Muscle layer of duodenum (tissue), 2 donors: ENCODE results near the gene TXNIP.

ENCODE experiments used
- H3K27ac ChIP-seq: one replicate; pipeline ENCODE4 v1.7.0; 2013; ENCODE audit warnings: mild to moderate bottlenecking, low read length
- H3K27me3 ChIP-seq: one replicate; pipeline ENCODE4 v1.7.0; 2013; ENCODE audit warnings: low read depth, mild to moderate bottlenecking, control low read depth, low read length
- H3K36me3 ChIP-seq, 2 donors: one replicate each; pipeline ENCODE4 v1.7.0; 2013; ENCODE audit warnings: low read length in 2 of 2, control low read depth in 1 of 2, mild to moderate bottlenecking in 1 of 2; ENCODE audit not compliant: insufficient read depth in 2 of 2, control insufficient read depth in 1 of 2
- H3K4me1 ChIP-seq, 2 donors: one replicate each; pipeline ENCODE4 v1.7.0; 2013; ENCODE audit warnings: low read length in 2 of 2, mild to moderate bottlenecking in 2 of 2, control low read depth in 1 of 2, moderate library complexity in 1 of 2; ENCODE audit not compliant: insufficient read depth in 2 of 2, control insufficient read depth in 1 of 2
- H3K4me3 ChIP-seq, 2 donors: one replicate each; pipeline ENCODE4 v1.7.0; 2013; ENCODE audit warnings: low read length in 2 of 2, low read depth in 1 of 2, mild to moderate bottlenecking in 1 of 2
- H3K9me3 ChIP-seq, 2 donors: one replicate each; pipeline ENCODE4 v1.7.0; 2013; ENCODE audit warnings: low read length in 2 of 2, control low read depth in 1 of 2, mild to moderate bottlenecking in 1 of 2; ENCODE audit not compliant: control insufficient read depth in 1 of 2
- donor health status: healthy.

TXNIP gene

GRCh38 chr1:146007489-146008133 lies 11.2 kb upstream of the TXNIP start:
- Histone ChIP-seq H3K9me3 (no peaks in the 10 kb centered on the region), H3K4me1 (peaks cover 0 to 6% of the 10 kb centered on the region in 2 donors), H3K36me3 (no peaks in the 10 kb centered on the region), H3K4me3 (no peak overlapping the region), H3K27me3 (no peaks in the 10 kb centered on the region), H3K27ac (peak overlapping the region; percentile 93)

GRCh38 chr1:146001709-146002108 lies 5.3 kb upstream of the TXNIP start:
- H3K4me3 ChIP-seq: no peak overlapping the region
- H3K27me3 ChIP-seq: no peaks in the 10 kb centered on the region
- no peak overlapping the region for H3K27ac ChIP-seq
- H3K36me3 ChIP-seq: no peaks in the 10 kb centered on the region
- no peaks in the 10 kb centered on the region for H3K9me3 ChIP-seq
- H3K4me1 ChIP-seq: peaks cover 6 to 24% of the 10 kb centered on the region in 2 donors

GRCh38 chr1:145999321-146000024 lies 3.1 kb upstream of the TXNIP start:
- no peaks in the 10 kb centered on the region for H3K9me3 ChIP-seq
- peak overlapping the region; percentile 99 for H3K27ac ChIP-seq
- peaks cover 6 to 21% of the 10 kb centered on the region in 2 donors for H3K4me1 ChIP-seq
- H3K4me3 ChIP-seq: peak overlapping the region in 1 of 2 donors; percentile 100
- peaks cover 8 to 9% of the 10 kb centered on the region in 2 donors for H3K36me3 ChIP-seq
- no peaks in the 10 kb centered on the region for H3K27me3 ChIP-seq

GRCh38 chr1:145997718-145998023 lies 1.3 kb upstream of the TXNIP start:
- Histone ChIP-seq H3K27ac (peak overlapping the region; percentile 99), H3K4me1 (peaks cover 14 to 26% of the 10 kb centered on the region in 2 donors), H3K27me3 (no peaks in the 10 kb centered on the region), H3K9me3 (no peaks in the 10 kb centered on the region), H3K36me3 (peaks cover 26 to 27% of the 10 kb centered on the region in 2 donors), H3K4me3 (peak overlapping the region; percentile 99 to 100)

- H3K27me3 ChIP-seq: no peaks in the 10 kb centered on the region
- peak overlapping the region; percentile 99 to 100 for H3K4me3 ChIP-seq
- H3K4me1 ChIP-seq: peaks cover 14 to 30% of the 10 kb centered on the region in 2 donors
- H3K36me3 ChIP-seq: peaks cover 30% of the 10 kb centered on the region in 2 donors
- H3K9me3 ChIP-seq: no peaks in the 10 kb centered on the region
- H3K27ac ChIP-seq: peak overlapping the region; percentile 99
Observed at GRCh38 chr1:145997016-145997717, 788 bp upstream of the TXNIP start.

GRCh38 chr1:145995964-145996432 lies 381 bp downstream of the TXNIP start:
- Histone ChIP-seq H3K4me1 (peaks cover 14 to 30% of the 10 kb centered on the region in 2 donors), H3K27ac (peak overlapping the region; percentile 99), H3K36me3 (peaks cover 30% of the 10 kb centered on the region in 2 donors), H3K4me3 (peak overlapping the region; percentile 99 to 100), H3K27me3 (no peaks in the 10 kb centered on the region), H3K9me3 (no peaks in the 10 kb centered on the region)

GRCh38 chr1:145995148-145995881 lies 1.1 kb downstream of the TXNIP start:
- Histone ChIP-seq H3K4me1 (peaks cover 14 to 30% of the 10 kb centered on the region in 2 donors), H3K4me3 (peak overlapping the region; percentile 99 to 100), H3K36me3 (peaks cover 30% of the 10 kb centered on the region in 2 donors), H3K9me3 (no peaks in the 10 kb centered on the region), H3K27ac (peak overlapping the region; percentile 99), H3K27me3 (no peaks in the 10 kb centered on the region)

- no peaks in the 10 kb centered on the region for H3K9me3 ChIP-seq
- no peaks in the 10 kb centered on the region for H3K27me3 ChIP-seq
- H3K4me1 ChIP-seq: peaks cover 14 to 26% of the 10 kb centered on the region in 2 donors
- H3K4me3 ChIP-seq: peak overlapping the region; percentile 99 to 100
- peak overlapping the region; percentile 99 for H3K27ac ChIP-seq
- H3K36me3 ChIP-seq: peaks cover 30% of the 10 kb centered on the region in 2 donors
Observed at GRCh38 chr1:145994391-145995120, 1.8 kb downstream of the TXNIP start.

- Histone ChIP-seq H3K27me3 (no peaks in the 10 kb centered on the region), H3K4me3 (peak overlapping the region; percentile 99 to 100), H3K27ac (peak overlapping the region; percentile 99), H3K36me3 (peaks cover 30% of the 10 kb centered on the region in 2 donors), H3K9me3 (no peaks in the 10 kb centered on the region), H3K4me1 (peaks cover 14 to 18% of the 10 kb centered on the region in 2 donors)
Observed at GRCh38 chr1:145993618-145994390, 2.6 kb downstream of the TXNIP start.
